HFF-Myc (cell line): ENCODE measurements around the gene TOX2.

Experiments
- DNase-seq: peaks from one replicate; pipeline ENCODE4 v3.0.0-alpha.2; 2011; ENCODE audit warnings: low read depth; ENCODE audit errors: extremely low read depth
- H3K4me3 ChIP-seq: replicated peaks from 2 replicates; pipeline ENCODE4 v1.5.1; 2011; ENCODE audit warnings: low read depth, mild to moderate bottlenecking, control low read depth, low read length
- TF ChIP-seq, protein P1 (sequence below): IDR thresholded peaks from 2 replicates; pipeline ENCODE4 v1.5.1; 2012; ENCODE audit warnings: mild to moderate bottlenecking, low read depth, low read length, control low read depth; ENCODE audit errors: missing control alignments

TOX2 gene

DNA sequence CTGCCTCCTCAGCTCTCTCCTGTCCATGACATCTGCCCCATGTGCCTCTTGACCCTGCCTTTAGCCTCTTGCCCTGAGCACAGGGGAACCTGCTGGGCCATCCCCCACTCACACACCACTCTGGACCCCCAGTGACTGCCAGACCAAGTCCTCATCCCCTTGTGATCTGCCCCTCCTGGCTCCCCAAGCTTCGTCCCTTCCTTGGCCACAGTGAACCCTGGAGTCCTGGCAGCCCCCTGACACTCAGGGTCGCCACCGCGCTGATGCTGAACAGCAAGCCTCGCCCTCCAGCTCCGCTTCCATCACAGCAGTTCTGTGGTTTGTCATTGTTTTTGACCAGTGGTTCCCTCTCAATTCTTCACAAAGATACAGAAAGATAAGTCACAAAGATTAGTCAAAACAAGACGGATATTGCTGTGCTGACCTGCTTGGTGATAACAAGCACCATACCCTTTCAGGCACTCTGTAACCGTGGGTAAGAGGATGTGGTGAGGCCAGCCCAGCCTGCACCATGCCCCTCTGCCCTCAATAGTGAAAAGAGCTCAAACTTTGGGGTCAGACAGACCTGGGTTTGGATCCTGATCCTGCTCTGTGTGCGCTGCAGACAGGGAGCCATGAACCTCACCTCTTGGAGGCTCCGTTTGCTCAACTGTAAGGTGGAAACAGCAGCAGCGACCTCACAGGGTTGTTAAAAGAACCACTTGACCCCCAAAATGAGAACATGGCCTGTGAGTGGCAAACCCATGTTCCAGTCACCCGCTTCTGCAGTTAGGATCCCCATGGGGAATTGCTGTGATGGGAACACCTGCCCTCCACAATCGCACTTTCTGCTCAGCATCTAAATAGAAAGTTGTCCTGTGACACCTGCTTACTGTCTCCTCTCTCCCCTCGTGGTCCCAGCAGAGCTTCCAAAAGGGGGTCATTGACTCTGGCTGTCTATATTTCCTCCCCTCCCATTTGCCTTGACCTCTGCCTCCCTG lies 114.5 kb downstream of the TOX2 start:
- no peak for DNase-seq
- TF ChIP-seq, protein P1, sequence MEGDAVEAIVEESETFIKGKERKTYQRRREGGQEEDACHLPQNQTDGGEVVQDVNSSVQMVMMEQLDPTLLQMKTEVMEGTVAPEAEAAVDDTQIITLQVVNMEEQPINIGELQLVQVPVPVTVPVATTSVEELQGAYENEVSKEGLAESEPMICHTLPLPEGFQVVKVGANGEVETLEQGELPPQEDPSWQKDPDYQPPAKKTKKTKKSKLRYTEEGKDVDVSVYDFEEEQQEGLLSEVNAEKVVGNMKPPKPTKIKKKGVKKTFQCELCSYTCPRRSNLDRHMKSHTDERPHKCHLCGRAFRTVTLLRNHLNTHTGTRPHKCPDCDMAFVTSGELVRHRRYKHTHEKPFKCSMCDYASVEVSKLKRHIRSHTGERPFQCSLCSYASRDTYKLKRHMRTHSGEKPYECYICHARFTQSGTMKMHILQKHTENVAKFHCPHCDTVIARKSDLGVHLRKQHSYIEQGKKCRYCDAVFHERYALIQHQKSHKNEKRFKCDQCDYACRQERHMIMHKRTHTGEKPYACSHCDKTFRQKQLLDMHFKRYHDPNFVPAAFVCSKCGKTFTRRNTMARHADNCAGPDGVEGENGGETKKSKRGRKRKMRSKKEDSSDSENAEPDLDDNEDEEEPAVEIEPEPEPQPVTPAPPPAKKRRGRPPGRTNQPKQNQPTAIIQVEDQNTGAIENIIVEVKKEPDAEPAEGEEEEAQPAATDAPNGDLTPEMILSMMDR, result no peak
- H3K4me3 ChIP-seq, result no peak overlapping the region

DNA sequence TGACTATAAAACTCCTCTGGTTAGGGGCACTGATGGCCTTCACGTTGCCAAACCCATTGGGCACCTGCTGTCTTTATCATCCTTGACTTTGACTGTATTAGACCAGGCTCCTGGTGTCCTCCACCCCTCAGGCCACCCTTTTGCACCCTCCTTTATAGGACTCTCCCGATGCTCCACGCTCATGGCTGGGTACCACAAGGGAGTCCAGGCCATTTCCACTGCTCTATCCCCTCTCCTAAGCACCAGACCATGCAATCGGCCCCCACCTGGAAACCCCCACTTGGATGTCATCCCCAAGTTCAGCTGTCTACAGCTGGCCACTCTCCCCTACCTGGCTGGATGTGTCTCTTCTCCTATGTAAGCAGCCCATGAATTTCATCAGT lies 115.2 kb downstream of the TOX2 start:
- TF ChIP-seq, protein P1, result no peak
- H3K4me3 ChIP-seq, result no peak overlapping the region
- DNase-seq, result no peak

DNA sequence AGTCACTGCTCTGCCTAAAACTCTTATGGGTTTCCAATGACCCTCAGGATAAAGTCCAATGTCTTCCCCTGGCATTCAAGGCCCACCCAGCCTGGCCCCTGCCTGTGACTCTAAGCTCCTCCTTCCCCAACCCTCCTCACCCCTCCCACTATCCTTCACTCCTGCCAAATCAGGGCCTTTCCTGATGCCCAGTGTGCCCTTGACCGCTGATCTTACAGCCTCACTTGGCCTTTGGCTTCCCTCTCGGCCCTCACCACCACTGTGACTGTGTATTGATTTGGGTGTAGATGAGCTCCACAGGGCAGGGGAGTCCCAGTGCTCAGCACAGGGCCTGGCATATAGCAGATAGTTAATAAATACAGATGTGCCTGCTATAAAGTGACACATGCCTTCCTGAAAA lies 115.7 kb downstream of the TOX2 start:
- TF ChIP-seq, protein P1, result no peak
- DNase-seq, result no peak
- no peak overlapping the region for H3K4me3 ChIP-seq

DNA sequence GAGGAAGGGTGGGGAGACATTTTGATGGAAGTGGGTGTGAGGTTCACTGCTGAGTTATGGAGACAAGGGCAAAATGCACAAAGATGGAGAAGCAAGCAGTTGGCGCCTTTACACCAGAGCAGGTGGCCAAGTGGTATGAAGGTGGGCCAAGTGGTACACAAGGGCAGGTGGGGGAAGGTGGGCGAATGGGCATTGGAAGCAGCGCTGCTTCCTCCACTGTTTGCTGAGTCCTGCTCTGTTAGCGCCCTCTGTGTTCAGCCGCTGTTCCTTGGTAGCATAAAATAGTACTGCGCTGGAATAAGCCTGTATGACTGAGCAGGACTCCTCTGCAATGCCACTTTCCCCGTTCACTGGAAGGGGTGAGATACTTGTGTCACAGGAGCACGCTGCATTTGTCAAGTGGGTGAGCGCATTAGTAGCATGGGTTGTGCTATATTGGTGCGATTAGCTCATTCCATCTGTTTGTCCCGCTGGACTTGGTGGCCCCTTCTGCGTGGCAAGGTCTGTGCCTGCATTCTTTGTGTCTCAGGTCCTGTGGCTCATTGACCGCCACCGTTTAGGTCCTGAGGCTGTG lies 116.4 kb downstream of the TOX2 start:
- no peak for DNase-seq
- TF ChIP-seq, protein P1, result no peak
- H3K4me3 ChIP-seq, result no peak overlapping the region

DNA sequence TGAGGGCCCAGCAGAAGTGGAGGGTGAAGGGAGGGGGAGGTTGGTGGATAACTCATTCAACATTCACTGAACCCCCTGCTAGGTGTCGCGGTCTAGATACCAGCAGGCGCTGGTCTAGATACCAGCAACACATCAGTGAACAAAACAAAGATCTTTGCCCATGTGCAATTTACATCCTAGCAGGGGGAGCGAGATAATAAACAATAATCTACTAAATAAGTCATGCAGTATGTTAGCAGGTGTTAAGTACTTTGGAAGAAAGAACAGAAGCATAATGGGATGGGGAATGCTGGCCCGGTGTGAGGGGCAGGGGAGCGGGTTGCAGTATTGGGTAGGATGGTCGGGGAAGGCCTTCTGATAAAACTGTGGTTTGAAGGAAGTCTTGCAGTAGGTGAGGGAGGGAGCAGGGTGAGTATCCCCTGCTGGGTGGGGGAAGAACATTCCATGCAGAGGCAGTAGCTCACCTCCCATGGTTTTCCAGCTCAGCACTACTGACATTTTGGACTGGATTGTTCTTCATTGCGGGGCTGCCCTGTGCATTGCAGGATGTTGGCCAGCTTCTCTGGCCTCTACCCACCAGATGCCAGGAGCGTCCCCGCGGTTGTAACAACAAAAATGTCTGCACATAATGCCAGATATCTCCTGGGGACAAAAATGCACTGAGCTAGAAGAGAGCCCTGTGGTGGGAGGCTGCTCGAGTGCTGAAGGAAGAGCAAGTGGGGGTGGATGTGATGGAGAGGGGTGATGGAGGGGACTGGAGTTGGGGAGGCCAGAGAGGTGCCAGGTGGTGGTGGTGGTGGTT lies 117.3 kb downstream of the TOX2 start:
- DNase-seq, result no peak
- H3K4me3 ChIP-seq, result no peak overlapping the region
- TF ChIP-seq, protein P1, result no peak

DNA sequence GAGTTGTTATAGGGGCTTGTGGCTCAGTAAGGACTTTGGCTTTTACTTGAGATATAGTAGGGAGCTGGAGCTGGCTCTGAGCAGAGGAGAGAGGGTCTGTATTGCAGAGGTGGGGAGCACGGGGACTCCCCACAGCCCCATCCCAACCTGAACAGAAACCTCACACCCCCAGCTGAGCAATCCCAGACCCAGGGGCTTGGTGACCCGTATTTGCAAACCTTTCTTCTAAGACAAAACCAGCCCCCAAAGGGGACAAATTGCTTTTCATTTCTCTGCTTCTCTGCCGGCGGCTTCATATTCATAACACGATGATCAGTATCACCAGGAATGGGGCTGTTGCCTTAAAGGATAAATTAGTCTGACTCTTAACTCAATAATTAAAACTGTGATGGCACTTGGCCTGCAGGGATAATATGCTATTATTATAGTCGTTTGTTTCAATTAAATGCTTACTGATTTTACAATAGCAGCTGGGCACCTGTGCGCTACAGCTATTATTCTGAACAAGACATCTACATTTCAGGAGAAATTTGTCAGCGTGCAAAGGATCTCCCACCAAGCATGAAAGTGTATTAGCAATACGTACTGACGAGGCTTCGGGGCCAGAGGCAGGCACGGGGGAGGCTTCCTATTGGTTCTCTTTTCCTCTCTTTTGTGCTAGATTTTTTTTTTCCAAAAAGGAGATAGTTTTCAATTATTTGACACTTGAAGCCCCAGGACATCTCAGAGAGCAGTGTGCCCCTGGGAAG lies 118.1 kb downstream of the TOX2 start:
- no peak overlapping the region for H3K4me3 ChIP-seq
- TF ChIP-seq, protein P1, result no peak
- DNase-seq, result no peak
